NCI-H187 treated with DMSO at 0.1 percent for 48 hours (cell line): ENCODE data around the gene RGR.

Experiments
- DNase-seq: peaks from one replicate; lab custom pipeline; 2025; lab: John Stamatoyannopoulos, UW

RGR gene

GRCh38 chr10:84296091-84296981 lies 51.5 kb downstream of the RGR start:
- no peak for DNase-seq

GRCh38 chr10:84298057-84298456 lies 53.2 kb downstream of the RGR start:
- DNase-seq = no peak

DNA sequence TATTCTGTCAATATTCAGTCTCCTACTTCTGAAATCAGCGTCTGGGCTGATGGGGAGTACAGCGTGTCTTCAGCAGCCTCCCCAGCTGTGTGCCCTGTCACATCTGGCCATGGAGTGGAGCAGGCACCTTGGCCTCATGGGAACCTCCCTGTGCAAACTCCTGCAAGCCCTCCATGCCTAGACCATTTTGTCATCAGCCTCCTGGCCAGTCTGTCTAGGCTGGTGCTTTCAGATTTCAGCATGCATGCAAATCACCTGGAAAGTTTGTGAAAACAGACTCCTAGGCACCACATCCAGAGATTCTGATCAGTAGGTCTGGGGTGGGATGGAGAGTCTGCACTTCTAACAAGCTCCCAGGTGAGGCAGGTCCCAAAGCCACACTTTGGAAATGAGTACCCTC lies 57.4 kb downstream of the RGR start:
- DNase-seq = no peak

DNA sequence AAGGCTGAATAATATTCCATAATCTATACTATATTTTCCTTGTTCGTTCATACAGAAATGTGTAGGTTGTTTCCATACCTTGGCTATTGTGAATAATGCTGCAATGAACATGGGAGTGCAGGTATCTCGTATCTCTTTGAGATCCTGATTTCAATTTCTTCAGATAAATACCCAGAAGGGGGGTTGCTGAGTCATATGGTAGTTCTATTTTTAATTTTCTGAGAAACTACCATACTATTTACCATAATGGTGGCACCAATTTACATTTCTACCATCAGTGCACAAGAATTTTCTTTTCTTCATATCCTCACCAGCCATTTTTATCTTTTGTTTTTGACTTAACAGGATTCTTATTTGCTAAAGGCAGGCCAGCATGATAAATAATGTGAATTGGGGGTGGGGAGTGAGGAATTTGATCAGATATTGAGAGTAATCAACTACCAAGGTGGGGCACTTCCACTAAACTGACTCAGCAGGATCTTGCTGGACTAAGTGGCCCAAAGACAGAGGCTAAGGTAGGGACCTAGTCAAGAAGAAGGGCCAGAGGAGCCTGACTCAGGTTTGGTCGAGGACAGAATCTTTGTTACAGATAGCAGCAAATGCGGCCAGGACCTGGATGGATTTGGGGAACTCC lies 62.0 kb downstream of the RGR start:
- no peak for DNase-seq

GRCh38 chr10:84308021-84308420 lies 63.2 kb downstream of the RGR start:
- DNase-seq = no peak

DNA sequence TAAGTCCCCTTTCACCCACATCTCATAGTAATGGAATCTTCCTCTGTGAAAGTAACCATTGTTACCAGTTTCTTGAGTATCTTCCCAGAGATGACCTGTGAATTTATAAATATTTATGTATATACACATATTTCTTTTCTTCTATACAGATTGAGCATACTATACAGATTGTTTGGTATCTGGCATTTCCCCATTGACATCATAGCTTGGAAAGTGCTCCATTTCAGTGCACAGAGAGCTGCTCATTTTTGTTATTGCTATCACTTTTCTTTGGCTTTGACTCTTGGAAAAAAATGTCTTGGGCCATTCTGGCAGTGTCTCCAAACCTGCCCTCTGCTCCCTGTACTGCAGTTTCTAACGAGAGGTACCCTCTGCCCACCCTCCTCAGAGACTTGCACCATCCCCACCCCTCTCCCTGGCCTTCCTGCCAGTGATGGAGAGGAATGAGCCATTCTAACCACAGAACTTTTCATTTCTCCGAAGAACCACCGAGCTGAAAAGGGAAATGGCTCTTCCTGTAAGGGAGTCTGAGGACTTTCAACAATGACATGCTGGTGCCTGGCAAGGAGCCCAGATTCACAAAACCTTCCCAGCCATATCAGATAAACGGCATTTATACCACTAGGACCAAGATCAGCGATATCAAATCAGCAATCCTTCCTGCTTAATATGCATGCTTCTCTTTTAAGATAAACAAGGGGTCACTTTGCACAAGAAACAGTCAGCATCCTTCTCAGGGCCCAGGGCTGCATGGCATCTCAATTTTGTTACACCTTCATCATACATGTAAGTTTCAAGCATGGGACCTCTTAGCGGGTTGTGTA lies 63.8 kb downstream of the RGR start:
- no peak for DNase-seq
